ENCODE measurements around the gene PYGL. TPM values are rescaled to one million over a fixed set of nuclear protein-coding genes. Genes with fewer than 3 reads are reported as not detected.
A peak's percentile ranks its signal among the peaks of the same experiment; 100 is the strongest.

Gene PYGL
- total and polyA plus RNA-seq, 2 donors (not counting 3 experiments of a cell fraction or from before 2014, with no cell fraction given), result 15.1 to 45.7 TPM

GRCh38 chr14:50860478-50861086 is 83.7 kb downstream of the PYGL start:
- Histone ChIP-seq H3K9me3 (replicated peaks; ENCODE audit: control insufficient read depth, insufficient read depth, low read length) (no peaks in the 10 kb centered on the region), H3K36me3 (ENCODE audit: control insufficient read depth in 2 of 2, extremely low read depth in 1 of 2, insufficient read depth in 2 of 2, low read length in 2 of 2) (no peaks in the 10 kb centered on the region), H3K27ac (ENCODE audit: insufficient read depth, low read depth, low read length) (peak overlapping the region; percentile 78), H3K9me1 (replicated peaks; ENCODE audit: control insufficient read depth, extremely low read depth, insufficient read depth, low read length) (no peaks in the 10 kb centered on the region), H3K4me1 (ENCODE audit: control insufficient read depth, extremely low read depth, insufficient read depth, low read length) (peaks cover 10% of the 10 kb centered on the region), H3K9ac (replicated peaks; ENCODE audit: extremely low read depth, insufficient read depth, low read length) (peak overlapping the region; percentile 92), H3K27me3 (ENCODE audit: control insufficient read depth in 2 of 2, insufficient read depth in 2 of 2, low read length in 2 of 2) (peaks cover 0 to 2% of the 10 kb centered on the region in 2 experiments), H2AFZ (ENCODE audit: low read depth, low read length) (peak overlapping the region; percentile 94), H3K79me2 (ENCODE audit: control insufficient read depth, insufficient read depth, low read length) (no peaks in the 10 kb centered on the region), H4K20me1 (replicated peaks; ENCODE audit: control insufficient read depth, extremely low read depth, insufficient read depth, low read length) (no peaks in the 10 kb centered on the region), H3K4me3 (replicated peaks in 1 of 3; ENCODE audit: insufficient read depth in 1 of 3, low read depth in 1 of 3, low read length in 3 of 3) (peak overlapping the region; percentile 49 to 72 (median 65)), H3K4me2 (ENCODE audit: insufficient read depth, low read length) (peak overlapping the region; percentile 97)
- intact Hi-C loops (cut with micrococcal nuclease), result loop anchor here (1.0 to 2.0 kb wide), 6 partner anchors 29 to 317 kb away; partner anchors contain the start of genes NIN and SAV1
- POLR2A ChIA-PET, result interaction anchor here (0.7 to 1.5 kb wide), 4 partner anchors 31 to 549 kb away, joined by 3 to 6 read pairs (median 4); partner anchors contain the start of genes DMAC2L, L2HGDH and SAV1
- no TSS peak for BruUV-seq (replicated peaks)
- TF ChIP-seq FOS (IDR thresholded peaks at IDR 0.05; ENCODE audit: borderline replicate concordance, insufficient read depth, low read length) (no peak), CTCF (IDR thresholded peaks at IDR 0.05; ENCODE audit: extremely low read depth in 1 of 2, insufficient read depth in 1 of 2, low read depth in 1 of 2, low read length in 2 of 2) (peak; percentile 54 to 57)
- CTCF ChIA-PET, result interaction anchor here (0.6 to 4.9 kb wide), 77 partner anchors 8 to 919 kb away, joined by 3 to 140 read pairs (median 6); partner anchors contain the start of genes ABHD12B, ATL1 and NIN
- FAIRE-seq (peak; percentile 94), DNase-seq (ENCODE audit: low read depth, low spot score) (peak; percentile 92)
- dilution Hi-C loops (cut with MboI; ENCODE audit: extremely low pct_ligation_motif_present, low sequenced_read_pairs), result no loop called here

- Histone ChIP-seq H3K4me2 (ENCODE audit: insufficient read depth, low read length) (peak overlapping the region; percentile 97), H2AFZ (ENCODE audit: low read depth, low read length) (peak overlapping the region; percentile 94), H3K4me3 (replicated peaks in 1 of 3; ENCODE audit: insufficient read depth in 1 of 3, low read depth in 1 of 3, low read length in 3 of 3) (peak overlapping the region in 1 of 3 experiments; percentile 65), H3K9ac (replicated peaks; ENCODE audit: extremely low read depth, insufficient read depth, low read length) (no peak overlapping the region), H3K9me1 (replicated peaks; ENCODE audit: control insufficient read depth, extremely low read depth, insufficient read depth, low read length) (no peaks in the 10 kb centered on the region), H4K20me1 (replicated peaks; ENCODE audit: control insufficient read depth, extremely low read depth, insufficient read depth, low read length) (no peaks in the 10 kb centered on the region), H3K9me3 (replicated peaks; ENCODE audit: control insufficient read depth, insufficient read depth, low read length) (no peaks in the 10 kb centered on the region), H3K27me3 (ENCODE audit: control insufficient read depth in 2 of 2, insufficient read depth in 2 of 2, low read length in 2 of 2) (peaks cover 0 to 3% of the 10 kb centered on the region in 2 experiments), H3K36me3 (ENCODE audit: control insufficient read depth in 2 of 2, extremely low read depth in 1 of 2, insufficient read depth in 2 of 2, low read length in 2 of 2) (no peaks in the 10 kb centered on the region), H3K4me1 (ENCODE audit: control insufficient read depth, extremely low read depth, insufficient read depth, low read length) (peaks cover 5% of the 10 kb centered on the region), H3K79me2 (ENCODE audit: control insufficient read depth, insufficient read depth, low read length) (no peaks in the 10 kb centered on the region), H3K27ac (ENCODE audit: insufficient read depth, low read depth, low read length) (no peak overlapping the region)
- BruUV-seq (replicated peaks), result no TSS peak
- ChIA-PET CTCF (interaction anchor here (0.6 to 4.9 kb wide), 22 partner anchors 9 to 945 kb away, joined by 3 to 140 read pairs (median 14); partner anchors contain the start of gene NIN), POLR2A (no interaction called here)
- intact Hi-C loops (cut with micrococcal nuclease), result no loop called here
- dilution Hi-C loops (cut with MboI; ENCODE audit: extremely low pct_ligation_motif_present, low sequenced_read_pairs), result no loop called here
- TF ChIP-seq MAX (IDR thresholded peaks at IDR 0.05; ENCODE audit: insufficient read depth, insufficient read length), result no peak
- no peak for TF ChIP-seq FOS (IDR thresholded peaks at IDR 0.05; ENCODE audit: borderline replicate concordance, insufficient read depth, low read length)
- no peak for TF ChIP-seq MYC (IDR thresholded peaks at IDR 0.05; ENCODE audit: low read depth, low read length)
- TF ChIP-seq CTCF (IDR thresholded peaks at IDR 0.05; ENCODE audit: extremely low read depth in 1 of 2, insufficient read depth in 1 of 2, low read depth in 1 of 2, low read length in 2 of 2), result no peak
- no peak for TF ChIP-seq POLR2A (IDR thresholded peaks at IDR 0.05; ENCODE audit: low read depth, low read length)
- no peak for TF ChIP-seq GATA2 (IDR thresholded peaks at IDR 0.05; ENCODE audit: insufficient read depth, insufficient read length, low read depth, low read length)
- TF ChIP-seq POLR2AphosphoS5 (IDR thresholded peaks at IDR 0.05; ENCODE audit: insufficient read depth, low read depth, low read length), result no peak
- TF ChIP-seq EZH2 (IDR thresholded peaks at IDR 0.05; ENCODE audit: borderline replicate concordance, low read depth, low read length, severe bottlenecking), result no peak
- no peak for DNase-seq (ENCODE audit: low read depth, low spot score)
- FAIRE-seq, result no peak
Measured at GRCh38 chr14:50859296-50859624, 85.0 kb downstream of the PYGL start.
